Keratinocyte (primary cell): ENCODE data around the gene FHOD3.

ENCODE experiments used
- CTCF ChIP-seq, 3 experiments: IDR thresholded peaks in 1 of 3; conservative IDR thresholded peaks in 1 of 3; optimal IDR thresholded peaks in 1 of 3; 2 replicates in 2 of 3; 3 replicates in 1 of 3; pipeline versions ENCODE3 to v1.5.1; 2011; ENCODE audit warnings: low read length in 3 of 3, mild to moderate bottlenecking in 3 of 3, moderate library complexity in 2 of 3, control low read depth in 1 of 3, inconsistent platforms in 1 of 3; ENCODE audit not compliant: insufficient read depth in 2 of 3; ENCODE audit errors: extremely low read depth in 1 of 3
- EZH2 ChIP-seq: IDR thresholded peaks from one replicate; pipeline ENCODE4 v1.6.1; 2012; ENCODE audit warnings: inconsistent platforms, mild to moderate bottlenecking, low read length, moderate library complexity

- TF ChIP-seq CTCF (optimal IDR thresholded peaks at IDR 0.05 in 1 of 3, IDR thresholded peaks at IDR 0.05 in 1 of 3, conservative IDR thresholded peaks at IDR 0.05 in 1 of 3; ENCODE audit: extremely low read depth in 1 of 3, insufficient read depth in 2 of 3, low read length in 3 of 3): peak; percentile 54 to 66 (median 57)
- TF ChIP-seq EZH2: no peak
Measured at GRCh38 chr18:36411745-36412168, 114.2 kb downstream of the FHOD3 start.
